Measurements from ENCODE around the gene CABS1. TPM values are rescaled to one million over a fixed set of nuclear protein-coding genes. Genes with fewer than 3 reads are reported as not detected.

The CABS1 gene
- total and polyA plus RNA-seq, 12 donors: not detected

DNA sequence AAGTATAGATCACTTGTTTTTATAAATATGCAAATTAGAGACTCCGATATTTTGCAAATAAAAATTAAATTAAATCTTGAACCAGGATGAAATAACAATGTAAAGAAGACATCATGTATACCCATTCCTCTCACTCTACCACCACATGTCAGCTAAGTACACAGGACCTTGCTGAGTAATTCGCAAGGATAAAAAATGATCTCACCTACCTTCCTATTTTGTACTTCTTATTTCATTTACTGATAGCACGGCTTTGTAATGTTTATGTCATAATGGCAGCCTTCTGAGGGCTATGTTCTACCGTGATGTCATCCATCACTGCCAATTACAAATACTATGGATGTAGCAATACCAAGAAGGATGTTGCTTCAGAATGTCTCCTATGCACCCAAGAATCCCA, 37.2 kb downstream of the CABS1 start:
- Histone ChIP-seq H3K36me3 (no peaks in the 10 kb centered on the region), H3K4me1 (no peaks in the 10 kb centered on the region), H3K27me3 (no peaks in the 10 kb centered on the region), H3K27ac (no peak overlapping the region), H3K9me3 (peaks cover 0 to 14% (median 0%) of the 10 kb centered on the region in 11 donors), H3K4me3 (no peak overlapping the region)
- ATAC-seq: no peak
- no peak for DNase-seq
- TF ChIP-seq, protein P1, sequence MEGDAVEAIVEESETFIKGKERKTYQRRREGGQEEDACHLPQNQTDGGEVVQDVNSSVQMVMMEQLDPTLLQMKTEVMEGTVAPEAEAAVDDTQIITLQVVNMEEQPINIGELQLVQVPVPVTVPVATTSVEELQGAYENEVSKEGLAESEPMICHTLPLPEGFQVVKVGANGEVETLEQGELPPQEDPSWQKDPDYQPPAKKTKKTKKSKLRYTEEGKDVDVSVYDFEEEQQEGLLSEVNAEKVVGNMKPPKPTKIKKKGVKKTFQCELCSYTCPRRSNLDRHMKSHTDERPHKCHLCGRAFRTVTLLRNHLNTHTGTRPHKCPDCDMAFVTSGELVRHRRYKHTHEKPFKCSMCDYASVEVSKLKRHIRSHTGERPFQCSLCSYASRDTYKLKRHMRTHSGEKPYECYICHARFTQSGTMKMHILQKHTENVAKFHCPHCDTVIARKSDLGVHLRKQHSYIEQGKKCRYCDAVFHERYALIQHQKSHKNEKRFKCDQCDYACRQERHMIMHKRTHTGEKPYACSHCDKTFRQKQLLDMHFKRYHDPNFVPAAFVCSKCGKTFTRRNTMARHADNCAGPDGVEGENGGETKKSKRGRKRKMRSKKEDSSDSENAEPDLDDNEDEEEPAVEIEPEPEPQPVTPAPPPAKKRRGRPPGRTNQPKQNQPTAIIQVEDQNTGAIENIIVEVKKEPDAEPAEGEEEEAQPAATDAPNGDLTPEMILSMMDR (IDR thresholded peaks at IDR 0.05): no peak
- WGBS, 2 donors: 83 to 85% methylated on average over 4 of the region's 4 CpGs
- intact Hi-C loops (cut with DNase I): no loop called here

DNA sequence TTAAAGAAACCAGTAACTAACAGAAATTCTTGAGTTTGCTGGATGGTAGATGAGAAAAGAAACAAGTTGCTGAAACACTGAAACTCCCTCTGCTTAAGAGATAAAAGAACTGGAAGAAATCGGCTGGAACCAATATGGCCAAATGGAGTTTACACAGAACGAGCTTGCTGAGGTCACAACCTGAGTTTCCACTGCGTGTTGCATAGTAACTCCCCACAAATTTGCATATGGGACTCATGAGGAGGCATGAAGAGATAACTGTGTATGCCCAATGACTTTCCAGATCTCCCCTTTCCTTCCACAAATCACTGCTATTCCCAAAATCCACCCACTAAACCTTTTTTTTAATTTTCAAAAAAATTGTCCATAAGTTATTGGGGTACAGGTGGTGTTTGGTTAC, 38.0 kb downstream of the CABS1 start:
- WGBS, 2 donors: 68 to 74% methylated on average over 3 of the region's 3 CpGs
- no peaks in the 10 kb centered on the region for H3K27me3 ChIP-seq
- H3K4me3 ChIP-seq: no peak overlapping the region
- H3K4me1 ChIP-seq: no peaks in the 10 kb centered on the region
- no peak for ATAC-seq
- DNase-seq: no peak
- TF ChIP-seq, protein P1 (IDR thresholded peaks at IDR 0.05): no peak
- intact Hi-C loops (cut with DNase I): no loop called here
- H3K9me3 ChIP-seq: peaks cover 0 to 14% (median 0%) of the 10 kb centered on the region in 11 donors
- H3K27ac ChIP-seq: no peak overlapping the region
- no peaks in the 10 kb centered on the region for H3K36me3 ChIP-seq

DNA sequence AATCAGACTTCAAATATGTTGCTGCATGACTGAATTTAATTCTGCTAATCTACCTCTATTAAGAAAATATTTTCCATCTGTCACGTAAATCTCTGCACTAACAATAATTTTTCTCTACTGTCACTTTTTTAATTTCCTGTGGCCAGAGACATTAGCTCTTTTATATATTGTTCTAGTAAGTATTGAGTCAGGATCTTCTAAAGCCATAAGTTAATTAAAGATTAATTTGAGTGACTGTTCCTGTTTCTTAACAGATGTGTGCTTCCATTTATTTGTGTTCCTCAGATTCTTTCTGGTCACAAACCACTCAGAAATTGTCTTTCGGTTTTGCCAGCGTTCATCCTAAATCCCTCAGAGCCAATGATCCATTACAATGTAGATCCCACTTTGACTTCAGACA, 45.8 kb downstream of the CABS1 start:
- TF ChIP-seq, protein P1 (IDR thresholded peaks at IDR 0.05): no peak
- intact Hi-C loops (cut with DNase I): no loop called here
- DNase-seq: no peak
- Histone ChIP-seq H3K27ac (no peak overlapping the region), H3K9me3 (no peaks in the 10 kb centered on the region), H3K4me3 (no peak overlapping the region), H3K4me1 (no peaks in the 10 kb centered on the region), H3K36me3 (no peaks in the 10 kb centered on the region), H3K27me3 (no peaks in the 10 kb centered on the region)
- no peak for ATAC-seq
- WGBS, 2 donors: 83 to 85% methylated on average over 3 of the region's 3 CpGs

- H3K27ac ChIP-seq: no peak within 1 kb of the TSS
- no peaks in the 10 kb centered on the region for H3K4me1 ChIP-seq
- H3K4me3 ChIP-seq: no peak within 1 kb of the TSS
- DNase-seq (no peak), ATAC-seq (no peak)
- no peaks in the 10 kb centered on the region for H3K27me3 ChIP-seq
- H3K9me3 ChIP-seq: no peaks in the 10 kb centered on the region
- WGBS, 2 donors: 58 to 70% methylated on average over 5 of the region's 5 CpGs
- no peaks in the 10 kb centered on the region for H3K36me3 ChIP-seq
- intact Hi-C loops (cut with DNase I): no loop called here
- TF ChIP-seq, protein P1 (IDR thresholded peaks at IDR 0.05): no peak
These were observed 48.0 kb downstream of the CABS1 start, which contains the start of gene SMR3B for GRCh38 chr4:70382691-70383181. TSS of gene SMR3B (plus strand) at chr4:70383131. CDS start at chr4:70384511, 1,380 bp downstream.

Other genes with a start within 250 kb of the CABS1 start
- gene PRR27, start 180.7 kb upstream of the CABS1 start, total RNA-seq: not detected
- gene PRR27, start 180.7 kb upstream of the CABS1 start, polyA plus RNA-seq: not detected
- gene ODAM, start 139.3 kb upstream of the CABS1 start, total RNA-seq: not detected
- under 1 TPM in 1 of 2 donors, not detected in 1; 0.03 TPM for gene ODAM, start 139.3 kb upstream of the CABS1 start, polyA plus RNA-seq
- not detected for gene FDCSP, start 108.9 kb upstream of the CABS1 start, total RNA-seq
- not detected for gene FDCSP, start 108.9 kb upstream of the CABS1 start, polyA plus RNA-seq
- not detected for gene CSN3, start 92.4 kb upstream of the CABS1 start, total RNA-seq
- not detected for gene CSN3, start 92.4 kb upstream of the CABS1 start, polyA plus RNA-seq
- not detected for gene SMR3A, start 25.8 kb downstream of the CABS1 start, total RNA-seq
- not detected for gene SMR3A, start 25.8 kb downstream of the CABS1 start, polyA plus RNA-seq
- gene SMR3B, start 48.1 kb downstream of the CABS1 start, total RNA-seq: not detected
- gene SMR3B, start 48.1 kb downstream of the CABS1 start, polyA plus RNA-seq: not detected
- gene OPRPN, start 63.0 kb downstream of the CABS1 start, total RNA-seq: not detected
- gene OPRPN, start 63.0 kb downstream of the CABS1 start, polyA plus RNA-seq: not detected
- not detected for gene MUC7, start 137.2 kb downstream of the CABS1 start, total RNA-seq
- not detected for gene MUC7, start 137.2 kb downstream of the CABS1 start, polyA plus RNA-seq
- gene AMTN, start 183.6 kb downstream of the CABS1 start, total RNA-seq: not detected
- gene AMTN, start 183.6 kb downstream of the CABS1 start, polyA plus RNA-seq: not detected